WTC11 (cell line): Measurements from ENCODE around the gene NFAT5. TPM values are rescaled to one million over a fixed set of nuclear protein-coding genes. Genes with fewer than 3 reads are reported as not detected.
"Not testable (repeated sequence)": the region's sequence is repeated elsewhere in the genome, so short reads cannot be mapped to it uniquely, and the experiment has no call there.

Experiments used
- ATAC-seq: fragments of 200-7000 bp; cut with Tn5 transposase; 2 replicates; pipeline ENCODE4 v1.10.0; 2021; ENCODE audit warnings: mild to moderate bottlenecking, moderate library complexity
- CTCF ChIA-PET: fragments of 300-600 bp; sonication (Branson Sonifier 250); formaldehyde crosslinking; loops from one replicate; lab custom pipeline; 2021; ENCODE audit warnings: antibody characterized with exemption; lab: Charles Lee
- POLR2A ChIA-PET: fragments of 350-600 bp; sonication (Branson Sonifier 250); formaldehyde crosslinking; loops from one replicate; lab custom pipeline; 2021; ENCODE audit warnings: antibody characterized with exemption; lab: Charles Lee
- DNase-seq: peaks from one replicate; pipeline ENCODE4 v3.0.0; 2021; ENCODE audit warnings: low spot score
- H3K27ac Mint-ChIP-seq: 2 replicates; pipeline ENCODE4 v1.8.0; 2021; ENCODE audit warnings: mixed read lengths
- H3K27me3 Mint-ChIP-seq: 2 replicates; pipeline ENCODE4 v1.8.0; 2021; ENCODE audit warnings: low read depth, mild to moderate bottlenecking, moderate library complexity, mixed read lengths
- H3K36me3 Mint-ChIP-seq: 2 replicates; pipeline ENCODE4 v1.8.0; 2021; ENCODE audit warnings: mixed read lengths
- H3K4me1 Mint-ChIP-seq: 2 replicates; pipeline ENCODE4 v1.8.0; 2022; ENCODE audit warnings: mixed read lengths
- H3K4me3 Mint-ChIP-seq: 2 replicates; pipeline ENCODE4 v1.8.0; 2021; ENCODE audit warnings: mild to moderate bottlenecking, moderate library complexity, mixed read lengths
- H3K9me3 Mint-ChIP-seq: 2 replicates; pipeline ENCODE4 v1.8.0; 2021; ENCODE audit warnings: mixed read lengths
- CDX4 ChIP-seq: fragments of 250-450 bp; sonication (Bioruptor Pico); IDR thresholded peaks from 2 replicates; pipeline ENCODE4 v1.9.0; 2021; ENCODE audit warnings: moderate library complexity, mild to moderate bottlenecking, inconsistent platforms, borderline replicate concordance
- CTCF ChIP-seq: fragments of 200-600 bp; IDR thresholded peaks from 2 replicates; pipeline ENCODE4 v1.8.0; 2022; ENCODE audit warnings: antibody characterized with exemption
- ELF4 ChIP-seq: sonication (generic); formaldehyde crosslinking; IDR thresholded peaks from 2 replicates; pipeline ENCODE4 v1.8.1; 2022; ENCODE audit warnings: low read depth, mild to moderate bottlenecking, moderate library complexity, missing genetic modification reagents
- IRF1 ChIP-seq: sonication (generic); formaldehyde crosslinking; IDR thresholded peaks from 2 replicates; pipeline ENCODE4 v1.8.0; 2023; ENCODE audit warnings: missing genetic modification reagents
- JAZF1 ChIP-seq: fragments of 250-450 bp; sonication (Bioruptor Pico); IDR thresholded peaks from 2 replicates; pipeline ENCODE4 v1.9.0; 2021; ENCODE audit warnings: moderate library complexity, mild to moderate bottlenecking, inconsistent platforms
- NFE2L1 ChIP-seq: sonication (generic); formaldehyde crosslinking; IDR thresholded peaks from 2 replicates; pipeline ENCODE4 v1.8.1; 2023; ENCODE audit warnings: missing genetic modification reagents
- ZMAT4 ChIP-seq: fragments of 250-450 bp; sonication (Bioruptor Pico); IDR thresholded peaks from 2 replicates; pipeline ENCODE4 v1.9.0; 2021; ENCODE audit warnings: mild to moderate bottlenecking
- ZNF121 ChIP-seq: sonication (generic); formaldehyde crosslinking; IDR thresholded peaks from 2 replicates; pipeline ENCODE4 v1.8.0; 2023; ENCODE audit warnings: missing genetic modification reagents
- ZNF219 ChIP-seq: sonication (generic); formaldehyde crosslinking; IDR thresholded peaks from 2 replicates; pipeline ENCODE4 v1.8.0; 2023; ENCODE audit warnings: missing genetic modification reagents, mild to moderate bottlenecking, borderline replicate concordance
- ZNF423 ChIP-seq: fragments of 250-450 bp; sonication (Bioruptor Pico); IDR thresholded peaks from 2 replicates; pipeline ENCODE4 v2.1.2; 2022; ENCODE audit warnings: mild to moderate bottlenecking, moderate library complexity
- ZNF425 ChIP-seq: fragments of 250-450 bp; sonication (Bioruptor Pico); conservative IDR thresholded peaks from 2 replicates; pipeline ENCODE4 v1.9.0; 2021; ENCODE audit warnings: mild to moderate bottlenecking
- ZNF532 ChIP-seq: fragments of 250-450 bp; sonication (Bioruptor Pico); IDR thresholded peaks from 2 replicates; pipeline ENCODE4 v1.9.0; 2021; ENCODE audit warnings: mild to moderate bottlenecking, borderline replicate concordance
- total RNA-seq: library from RNA; stranded (reverse); gene quantifications from 3 replicates; pipeline ENCODE4 v1.2.3, GENCODE V29; 2021

The NFAT5 gene
- total RNA-seq, 1 experiment from 2014 or later: 23.2 TPM

- 0 out of 2 replicates have a peak, but pooled peaks cover 2% of the 10 kb centered on the region for H3K36me3 Mint-ChIP-seq
- H3K27me3 Mint-ChIP-seq: no peaks in the 10 kb centered on the region
- TF ChIP-seq CDX4 (CRISPR knock-in tag): no peak
- peak; percentile 81; the same call in 1 of the 2 replicates for TF ChIP-seq ZNF121 (CRISPR knock-in tag)
- no peak for TF ChIP-seq ZMAT4 (CRISPR knock-in tag)
- no peak for DNase-seq
- H3K4me3 Mint-ChIP-seq: no peak overlapping the region
- ChIA-PET CTCF (no interaction called here), POLR2A (no interaction called here)
- ATAC-seq: no peak
- H3K4me1 Mint-ChIP-seq: peaks cover 5% of the 10 kb centered on the region
- peaks cover 8% of the 10 kb centered on the region for H3K9me3 Mint-ChIP-seq
- H3K27ac Mint-ChIP-seq: no peak overlapping the region
Measured at GRCh38 chr16:69555867-69556266, 9.9 kb upstream of the NFAT5 start.

GRCh38 chr16:69559164-69559563 is 6.6 kb upstream of the NFAT5 start:
- POLR2A ChIA-PET: interaction anchor here (0.6 kb wide), 1 partner anchor 116 kb away, joined by 3 read pairs; no protein-coding TSS in a partner anchor
- no peak overlapping the region for H3K27ac Mint-ChIP-seq
- H3K27me3 Mint-ChIP-seq: no peaks in the 10 kb centered on the region
- H3K4me3 Mint-ChIP-seq: no peak overlapping the region
- H3K36me3 Mint-ChIP-seq: 0 out of 2 replicates have a peak, but pooled peaks cover 2% of the 10 kb centered on the region
- CTCF ChIA-PET: interaction anchor here (0.8 to 1.3 kb wide), 3 partner anchors 47 to 161 kb away, joined by 3 read pairs; no protein-coding TSS in a partner anchor
- DNase-seq (no peak), ATAC-seq (no peak)
- H3K4me1 Mint-ChIP-seq: peaks cover 11% of the 10 kb centered on the region
- peaks cover 8% of the 10 kb centered on the region for H3K9me3 Mint-ChIP-seq
- TF ChIP-seq NFE2L1 (CRISPR knock-in tag): no peak
- TF ChIP-seq IRF1 (CRISPR knock-in tag): no peak
- no peak for TF ChIP-seq JAZF1
- TF ChIP-seq ZNF532 (CRISPR knock-in tag): no peak
- TF ChIP-seq ELF4 (CRISPR knock-in tag): no peak
- no peak for TF ChIP-seq ZNF423 (CRISPR knock-in tag)
- no peak for TF ChIP-seq ZNF425 (CRISPR knock-in tag)
- TF ChIP-seq CDX4 (CRISPR knock-in tag): no peak
- TF ChIP-seq ZNF219: no peak
- TF ChIP-seq CTCF: no peak

- H3K4me3 Mint-ChIP-seq, H3K9me3 Mint-ChIP-seq, H3K27ac Mint-ChIP-seq, ATAC-seq, CTCF ChIA-PET, H3K36me3 Mint-ChIP-seq, H3K27me3 Mint-ChIP-seq, POLR2A ChIA-PET, DNase-seq: not testable (repeated sequence)
- H3K4me1 Mint-ChIP-seq: peaks cover 20% of the 10 kb centered on the region
Measured at GRCh38 chr16:69561367-69561766, 4.4 kb upstream of the NFAT5 start.
